ENCODE measurements around the gene SRGAP3.

The SRGAP3 gene

DNA sequence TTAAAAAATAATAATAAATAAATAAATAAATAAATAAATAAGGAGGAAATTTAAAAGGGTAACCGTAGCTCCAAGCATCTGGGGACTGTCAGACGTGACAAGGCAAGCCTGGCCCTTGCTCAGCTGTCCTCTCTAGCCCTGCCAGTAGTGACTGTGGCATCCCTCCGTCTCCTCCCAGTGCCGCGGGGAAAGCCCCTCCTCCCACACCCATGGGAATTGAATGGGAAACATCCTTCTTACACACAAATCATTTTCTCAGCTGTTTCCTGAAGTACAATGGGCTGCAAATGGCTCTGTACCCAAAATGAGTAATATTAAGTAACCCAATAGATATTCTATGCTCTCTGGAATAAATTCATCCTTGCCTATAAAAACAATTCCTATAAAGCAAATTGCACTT, 184.6 kb downstream of the SRGAP3 start:
- TF ChIP-seq Cebpa-rat (IDR thresholded peaks at IDR 0.05), result no peak
- H3K4me2 ChIP-seq, result peak overlapping the region; percentile 11; the same call in 1 of the 2 replicates
- peaks cover 12% of the 10 kb centered on the region for H3K36me3 ChIP-seq
- peaks cover 12% of the 10 kb centered on the region for H3K4me1 ChIP-seq
- no peaks in the 10 kb centered on the region for H3K27me3 ChIP-seq
- H4K20me1 ChIP-seq, result no peaks in the 10 kb centered on the region
- H3K4me3 ChIP-seq, result no peak overlapping the region
- peaks cover 12% of the 10 kb centered on the region for H3K9me3 ChIP-seq
- H3K9ac ChIP-seq, result no peak overlapping the region
- H3K27ac ChIP-seq, result no peak overlapping the region

DNA sequence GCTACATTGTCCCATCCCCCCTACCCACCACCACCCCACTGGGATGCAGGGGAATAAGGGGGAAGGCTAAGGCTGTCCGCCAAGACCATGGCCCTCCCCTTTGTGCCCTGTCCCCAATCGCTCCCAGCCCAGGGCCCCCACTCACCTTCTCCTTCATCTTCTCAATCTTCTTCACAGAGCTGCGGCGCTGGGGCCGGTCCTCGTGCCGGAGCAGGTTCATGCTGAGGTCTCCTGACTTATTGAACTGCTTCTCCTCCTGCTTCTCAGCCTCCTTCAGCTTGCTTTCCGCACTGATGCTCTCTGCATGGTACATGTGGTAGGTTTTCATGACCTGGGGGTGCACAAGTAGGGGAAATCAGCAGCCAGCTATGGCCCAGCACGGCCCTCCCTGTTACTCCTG, 185.2 kb downstream of the SRGAP3 start:
- H3K27ac ChIP-seq, result no peak overlapping the region
- no peaks in the 10 kb centered on the region for H4K20me1 ChIP-seq
- peaks cover 12% of the 10 kb centered on the region for H3K4me1 ChIP-seq
- H3K4me2 ChIP-seq, result no peak overlapping the region
- H3K27me3 ChIP-seq, result no peaks in the 10 kb centered on the region
- no peak overlapping the region for H3K9ac ChIP-seq
- H3K4me3 ChIP-seq, result no peak overlapping the region
- peaks cover 12% of the 10 kb centered on the region for H3K9me3 ChIP-seq
- H3K36me3 ChIP-seq, result peaks cover 12% of the 10 kb centered on the region
- no peak for TF ChIP-seq Cebpa-rat (IDR thresholded peaks at IDR 0.05)

DNA sequence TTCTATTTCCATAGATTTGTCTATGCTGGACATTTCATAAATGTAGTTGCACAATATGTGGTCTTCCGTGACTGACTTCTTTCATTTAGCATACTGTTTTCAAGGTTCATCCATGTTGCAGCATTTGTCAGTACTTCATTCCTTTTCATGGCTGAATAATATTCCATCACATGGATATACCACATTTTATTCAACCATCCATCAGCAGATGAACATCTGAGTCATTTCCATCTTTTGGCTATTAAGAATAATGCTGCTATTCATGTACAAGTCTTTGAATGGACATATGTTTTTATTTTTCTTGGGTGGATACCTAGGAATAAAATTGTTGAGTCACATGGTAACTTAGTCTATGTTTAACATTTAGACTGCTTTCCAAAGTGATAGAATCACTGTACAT, 186.9 kb downstream of the SRGAP3 start:
- no peaks in the 10 kb centered on the region for H4K20me1 ChIP-seq
- H3K9ac ChIP-seq, result no peak overlapping the region
- peaks cover 12% of the 10 kb centered on the region for H3K9me3 ChIP-seq
- H3K27ac ChIP-seq, result no peak overlapping the region
- no peak for TF ChIP-seq Cebpa-rat (IDR thresholded peaks at IDR 0.05)
- H3K4me2 ChIP-seq, result no peak overlapping the region
- H3K4me3 ChIP-seq, result no peak overlapping the region
- H3K36me3 ChIP-seq, result peaks cover 21% of the 10 kb centered on the region
- peaks cover 12% of the 10 kb centered on the region for H3K4me1 ChIP-seq
- no peaks in the 10 kb centered on the region for H3K27me3 ChIP-seq

DNA sequence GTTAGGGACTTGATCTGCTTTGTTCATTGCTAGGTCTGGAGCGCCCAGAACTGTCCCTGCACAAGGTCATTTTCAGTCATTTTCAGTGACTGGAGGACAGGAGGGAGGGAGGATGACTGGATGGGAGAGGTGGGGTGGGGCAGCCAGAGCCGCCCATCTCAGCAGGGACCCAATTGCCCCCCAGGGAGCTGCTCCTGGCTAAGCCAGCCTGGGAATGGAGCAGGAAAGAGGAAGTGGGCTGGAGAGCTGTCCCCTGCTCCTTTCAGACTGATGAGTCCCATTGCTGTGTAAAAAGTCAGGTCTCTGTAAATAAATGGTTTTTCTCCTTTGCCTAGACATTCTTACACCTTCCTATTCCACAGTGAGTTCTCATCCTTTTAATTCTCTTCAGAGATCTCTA, 187.8 kb downstream of the SRGAP3 start:
- no peak overlapping the region for H3K4me2 ChIP-seq
- peaks cover 12% of the 10 kb centered on the region for H3K4me1 ChIP-seq
- H3K4me3 ChIP-seq, result no peak overlapping the region
- H3K27ac ChIP-seq, result no peak overlapping the region
- no peak for TF ChIP-seq Cebpa-rat (IDR thresholded peaks at IDR 0.05)
- no peaks in the 10 kb centered on the region for H3K27me3 ChIP-seq
- no peaks in the 10 kb centered on the region for H4K20me1 ChIP-seq
- peaks cover 27% of the 10 kb centered on the region for H3K36me3 ChIP-seq
- peaks cover 12% of the 10 kb centered on the region for H3K9me3 ChIP-seq
- no peak overlapping the region for H3K9ac ChIP-seq

DNA sequence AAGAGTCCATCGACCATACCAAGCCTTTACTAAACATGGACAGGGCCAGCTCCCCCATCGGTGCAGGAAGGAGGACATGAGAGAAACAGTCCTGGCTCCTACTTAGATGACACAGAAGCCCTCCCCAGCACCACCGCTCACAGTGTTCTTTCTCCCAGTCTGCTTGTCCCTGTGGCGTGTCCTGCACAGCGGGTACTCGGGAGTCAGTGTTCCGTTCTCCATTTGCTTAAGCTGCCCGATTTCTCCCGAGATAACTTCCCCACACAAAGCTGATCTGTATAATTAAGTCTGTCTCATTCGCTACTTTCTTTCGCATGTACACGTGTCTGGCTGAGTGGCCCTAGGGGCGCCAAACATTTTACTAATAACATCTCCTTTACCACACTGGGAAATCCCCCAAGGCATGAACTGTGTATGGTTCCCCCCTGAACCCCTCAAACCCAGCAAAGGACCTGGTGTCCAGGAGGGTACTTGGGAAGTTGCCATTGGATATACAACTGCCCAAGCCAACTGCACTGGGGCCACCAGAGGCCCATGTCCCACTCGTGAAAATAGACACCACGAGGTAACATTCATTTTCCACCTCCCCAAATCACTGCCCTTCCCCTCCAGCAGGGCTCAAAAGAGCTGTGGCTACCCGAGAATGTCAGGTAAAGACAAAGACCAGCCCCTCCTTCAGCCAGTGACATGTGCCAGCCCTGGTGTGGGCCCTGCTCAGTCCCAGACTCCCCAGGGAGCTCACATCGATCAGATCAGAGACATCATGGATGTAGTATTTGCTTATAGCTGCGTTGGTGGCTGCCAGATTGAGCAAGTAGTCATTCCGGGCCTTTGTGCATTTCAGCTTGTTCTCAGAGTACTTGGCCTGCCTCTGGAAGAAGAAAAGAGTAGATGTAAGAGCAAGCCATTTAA, 189.7 kb downstream of the SRGAP3 start:
- H3K27ac ChIP-seq, result no peak overlapping the region
- no peak overlapping the region for H3K4me3 ChIP-seq
- peaks cover 34% of the 10 kb centered on the region for H3K36me3 ChIP-seq
- H3K9ac ChIP-seq, result no peak overlapping the region
- H3K4me2 ChIP-seq, result no peak overlapping the region
- no peaks in the 10 kb centered on the region for H3K27me3 ChIP-seq
- peaks cover 5% of the 10 kb centered on the region for H3K4me1 ChIP-seq
- TF ChIP-seq Cebpa-rat (IDR thresholded peaks at IDR 0.05), result no peak
- H4K20me1 ChIP-seq, result no peaks in the 10 kb centered on the region
- H3K9me3 ChIP-seq, result peaks cover 12% of the 10 kb centered on the region

DNA sequence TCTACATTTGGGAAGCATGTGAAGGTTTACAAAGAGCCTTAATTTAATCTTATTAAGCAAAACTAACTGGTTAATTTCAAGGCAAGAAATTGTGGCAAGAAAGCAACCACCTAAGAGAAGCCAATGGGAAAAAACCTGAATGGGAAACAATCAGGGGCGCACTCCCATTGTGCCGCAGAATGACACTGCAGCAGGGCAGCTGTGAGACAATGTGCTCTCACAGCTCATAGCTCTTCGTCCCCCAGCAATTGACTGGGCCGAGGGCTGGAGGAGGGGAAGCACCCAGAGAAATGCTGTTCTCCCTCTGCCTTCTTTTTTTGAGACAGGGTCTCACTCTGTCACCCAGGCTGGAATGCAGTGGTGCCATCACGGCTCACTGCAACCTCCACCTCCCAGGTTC, 192.9 kb downstream of the SRGAP3 start:
- no peak overlapping the region for H3K4me3 ChIP-seq
- H3K9me3 ChIP-seq, result no peaks in the 10 kb centered on the region
- no peaks in the 10 kb centered on the region for H3K27me3 ChIP-seq
- no peak overlapping the region for H3K4me2 ChIP-seq
- no peak overlapping the region for H3K9ac ChIP-seq
- H3K4me1 ChIP-seq, result no peaks in the 10 kb centered on the region
- H4K20me1 ChIP-seq, result no peaks in the 10 kb centered on the region
- no peak for TF ChIP-seq Cebpa-rat (IDR thresholded peaks at IDR 0.05)
- H3K36me3 ChIP-seq, result peaks cover 26% of the 10 kb centered on the region; the same call in 1 of the 2 replicates
- no peak overlapping the region for H3K27ac ChIP-seq

DNA sequence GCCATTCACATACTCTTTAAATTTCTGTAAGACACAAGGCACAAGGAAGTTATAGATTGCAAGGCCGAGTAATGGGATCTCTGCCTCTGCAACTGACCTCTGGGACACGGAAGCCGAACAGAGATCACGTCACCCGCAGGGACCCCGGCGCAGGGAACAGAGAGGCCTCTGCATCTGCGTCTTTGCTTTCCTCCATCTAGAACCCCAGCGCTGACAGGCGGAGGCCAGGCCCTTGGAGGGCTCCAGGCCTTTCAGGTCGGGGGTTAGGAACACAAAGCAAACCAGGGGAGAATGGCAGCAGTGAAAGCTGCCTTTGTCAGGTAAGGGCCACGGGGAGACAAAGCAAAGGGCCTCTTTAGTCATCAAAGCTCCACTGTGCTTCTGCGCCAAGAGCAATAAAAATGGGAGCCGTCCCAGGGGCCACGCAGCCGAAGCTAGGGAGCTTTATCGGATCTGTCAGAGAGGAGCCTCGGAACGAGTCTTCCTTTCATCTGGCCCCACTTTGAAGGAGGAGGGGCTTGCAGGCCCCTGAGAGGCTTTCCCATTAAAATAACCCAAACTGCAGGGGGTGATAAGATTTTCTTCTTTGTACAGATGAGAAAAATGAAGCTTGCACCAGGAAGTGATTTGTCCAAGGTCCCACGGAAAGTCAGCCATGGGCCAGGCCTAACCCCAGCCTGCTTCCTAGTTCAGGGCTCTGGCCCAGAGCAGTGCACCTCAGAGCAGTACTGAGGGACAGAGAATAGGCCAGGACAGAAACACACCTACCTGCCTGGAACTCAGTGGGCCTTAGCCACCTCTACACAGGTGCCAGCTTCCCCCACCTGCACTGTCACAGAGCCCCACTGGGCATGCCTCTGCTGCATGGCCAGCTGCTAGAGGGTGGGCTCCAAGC, 201.7 kb downstream of the SRGAP3 start:
- Histone ChIP-seq H3K4me1 (no peaks in the 10 kb centered on the region; the same call in 1 of the 2 replicates), H4K20me1 (no peaks in the 10 kb centered on the region), H3K9me3 (no peaks in the 10 kb centered on the region), H3K4me2 (no peak overlapping the region), H3K4me3 (no peak overlapping the region), H3K9ac (no peak overlapping the region), H3K27me3 (no peaks in the 10 kb centered on the region), H3K27ac (no peak overlapping the region), H3K36me3 (peaks cover under 1% of the 10 kb centered on the region; the same call in 1 of the 2 replicates)
- no peak for TF ChIP-seq Cebpa-rat (IDR thresholded peaks at IDR 0.05)

DNA sequence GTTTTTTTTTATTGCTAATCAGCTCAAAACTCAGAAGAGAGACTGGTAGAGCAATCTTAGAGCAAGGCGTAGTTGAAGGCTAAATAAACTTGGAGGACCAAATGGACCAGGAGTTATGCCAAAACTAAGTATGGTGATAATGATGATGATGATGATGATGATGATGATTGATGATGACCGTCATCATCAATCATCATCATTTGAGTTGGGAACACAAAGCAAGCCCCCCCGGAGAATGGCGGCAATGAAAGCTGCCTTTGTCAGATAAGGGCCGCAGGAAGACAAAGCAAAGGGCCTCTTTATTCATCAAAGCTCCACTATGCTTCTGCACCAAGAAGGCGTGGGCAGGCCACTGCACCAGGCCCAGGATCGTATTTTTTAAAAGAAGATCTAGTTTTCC, 204.1 kb downstream of the SRGAP3 start:
- Histone ChIP-seq H3K9me3 (no peaks in the 10 kb centered on the region), H3K4me3 (no peak overlapping the region), H3K4me2 (no peak overlapping the region), H4K20me1 (no peaks in the 10 kb centered on the region), H3K4me1 (no peaks in the 10 kb centered on the region; the same call in 1 of the 2 replicates), H3K36me3 (no peaks in the 10 kb centered on the region; the same call in 1 of the 2 replicates), H3K9ac (no peak overlapping the region), H3K27me3 (no peaks in the 10 kb centered on the region), H3K27ac (no peak overlapping the region)
- TF ChIP-seq Cebpa-rat (IDR thresholded peaks at IDR 0.05), result no peak

DNA sequence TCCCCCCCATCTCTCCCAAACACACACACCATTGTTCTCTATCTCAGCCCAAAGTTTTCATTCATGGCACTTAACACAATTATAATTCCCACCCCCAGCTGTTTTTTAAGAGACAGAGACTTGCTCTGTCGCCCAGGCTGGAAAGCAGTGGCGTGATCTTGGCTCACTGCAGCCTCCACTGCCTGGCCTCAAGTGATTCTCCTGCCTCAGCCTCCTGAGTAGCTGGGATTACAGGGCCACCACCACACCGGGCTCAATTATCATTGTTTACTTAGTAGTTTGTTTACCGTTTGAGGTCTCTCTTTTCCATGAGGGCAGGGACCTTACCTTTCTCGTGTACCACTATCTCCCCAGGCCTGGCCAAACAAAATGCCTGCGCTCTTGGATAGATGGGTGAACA, 206.4 kb downstream of the SRGAP3 start:
- H3K4me2 ChIP-seq, result no peak overlapping the region
- H3K9me3 ChIP-seq, result no peaks in the 10 kb centered on the region
- H3K4me3 ChIP-seq, result no peak overlapping the region
- H3K27ac ChIP-seq, result no peak overlapping the region
- no peaks in the 10 kb centered on the region for H3K27me3 ChIP-seq
- H3K4me1 ChIP-seq, result no peaks in the 10 kb centered on the region; the same call in 1 of the 2 replicates
- TF ChIP-seq Cebpa-rat (IDR thresholded peaks at IDR 0.05), result no peak
- no peaks in the 10 kb centered on the region; the same call in 1 of the 2 replicates for H3K36me3 ChIP-seq
- H4K20me1 ChIP-seq, result no peaks in the 10 kb centered on the region
- H3K9ac ChIP-seq, result no peak overlapping the region

Measured in BLaER1 (cell line).